HepG2 (cell line): Measurements from ENCODE around the gene RSPH10B. TPM values are rescaled to one million over a fixed set of nuclear protein-coding genes. Genes with fewer than 3 reads are reported as not detected.
A peak's percentile ranks its signal among the peaks of the same experiment; 100 is the strongest.

Source experiments
- CCDC6 ChIP-seq: sonication (generic); formaldehyde crosslinking; IDR thresholded peaks from 2 replicates; pipeline ENCODE4 v1.8.1; 2022; ENCODE audit warnings: mild to moderate bottlenecking, missing genetic modification reagents, moderate library complexity
- HNRNPK ChIP-seq: fragments of 200-400 bp; formaldehyde crosslinking; IDR thresholded peaks from 2 replicates; pipeline ENCODE4 v1.6.1; 2018; ENCODE audit warnings: low read length, low read depth, moderate library complexity, mild to moderate bottlenecking; ENCODE audit not compliant: poor library complexity, severe bottlenecking
- NR1H2 ChIP-seq: sonication (generic); formaldehyde crosslinking; IDR thresholded peaks from 2 replicates; pipeline ENCODE4 v1.8.1; 2022; ENCODE audit warnings: low read depth, missing genetic modification reagents, borderline replicate concordance
- POLR2AphosphoS5 ChIP-seq: IDR thresholded peaks from 2 replicates; pipeline ENCODE4 v1.6.1; 2012; ENCODE audit warnings: low read depth, low read length
- RFX5 ChIP-seq: IDR thresholded peaks from 2 replicates; pipeline ENCODE4 v1.6.1; 2011; ENCODE audit warnings: low read depth, low read length, improper control_type of control experiment
- SATB2 ChIP-seq: sonication (generic); formaldehyde crosslinking; IDR thresholded peaks from 2 replicates; pipeline ENCODE4 v1.5.0; 2020; ENCODE audit warnings: missing genetic modification reagents
- XBP1 ChIP-seq: sonication (generic); formaldehyde crosslinking; IDR thresholded peaks from 2 replicates; pipeline ENCODE4 v1.5.0; 2020; ENCODE audit warnings: missing genetic modification reagents
- ZNF12 ChIP-seq: sonication (generic); formaldehyde crosslinking; IDR thresholded peaks from 2 replicates; pipeline ENCODE4 v1.5.0; 2020; ENCODE audit warnings: missing genetic modification reagents
- ZNF333 ChIP-seq: sonication (generic); formaldehyde crosslinking; IDR thresholded peaks from 2 replicates; pipeline ENCODE4 v1.4.0; 2020; ENCODE audit warnings: mild to moderate bottlenecking, missing genetic modification reagents, borderline replicate concordance
- ZNF367 ChIP-seq: sonication (generic); formaldehyde crosslinking; IDR thresholded peaks from 2 replicates; pipeline ENCODE4 v1.4.0; 2020; ENCODE audit warnings: missing genetic modification reagents, borderline replicate concordance
- ZNF547 ChIP-seq: sonication (generic); formaldehyde crosslinking; IDR thresholded peaks from 2 replicates; pipeline ENCODE4 v1.5.1; 2020; ENCODE audit warnings: mild to moderate bottlenecking, missing genetic modification reagents
- polyA plus RNA-seq, 8 experiments: library from polyadenylated mRNA; depleted of rRNA in 3 of 8; stranded (reverse) in 7 of 8; unstranded in 1 of 8; fragments of >200 nt; fragmentation: Illumina TruSeq in 4 of 8; extraction: Trizol in 4 of 8; gene quantifications; 2 replicates each; pipeline versions ENCODE4 v1.2.1 to v1.2.3, GENCODE V29; 2011 to 2016; ENCODE audit warnings: low read depth in 4 of 8, missing spikeins in 1 of 8, mixed read lengths in 1 of 8; ENCODE audit not compliant: insufficient read depth in 1 of 8
- total RNA-seq, 5 experiments: library from RNA; depleted of rRNA; stranded (reverse); fragments of >200 nt; fragmentation: Illumina TruSeq; extraction: Trizol; gene quantifications; 2 replicates each; pipeline ENCODE4 v1.2.3, GENCODE V29; 2016; ENCODE audit warnings: low read depth in 1 of 5
- TF ChIP-seq, protein P1 (sequence below): sonication (generic); formaldehyde crosslinking; IDR thresholded peaks from 2 replicates; pipeline ENCODE4 v1.8.0; 2022; ENCODE audit warnings: mild to moderate bottlenecking, missing genetic modification reagents
- TF ChIP-seq, protein P2 (sequence below): sonication (generic); formaldehyde crosslinking; IDR thresholded peaks from 2 replicates; pipeline ENCODE4 v1.4.0; 2020; ENCODE audit warnings: missing genetic modification reagents
- TF ChIP-seq, protein P3 (sequence below): sonication (generic); formaldehyde crosslinking; IDR thresholded peaks from 2 replicates; pipeline ENCODE4 v1.8.0; 2023; ENCODE audit warnings: mild to moderate bottlenecking, missing genetic modification reagents
- TF ChIP-seq, protein P4 (sequence below): sonication (generic); formaldehyde crosslinking; IDR thresholded peaks from 2 replicates; pipeline ENCODE4 v1.4.0; 2020; ENCODE audit warnings: missing genetic modification reagents, borderline replicate concordance
- TF ChIP-seq, protein P5 (sequence below): sonication (generic); formaldehyde crosslinking; IDR thresholded peaks from 2 replicates; pipeline ENCODE4 v1.4.0; 2020; ENCODE audit warnings: missing genetic modification reagents

Gene RSPH10B
- total and polyA plus RNA-seq, 2 of the 13 experiments (the other 11 are each of a cell fraction or from before 2014, with no cell fraction given): not detected

DNA sequence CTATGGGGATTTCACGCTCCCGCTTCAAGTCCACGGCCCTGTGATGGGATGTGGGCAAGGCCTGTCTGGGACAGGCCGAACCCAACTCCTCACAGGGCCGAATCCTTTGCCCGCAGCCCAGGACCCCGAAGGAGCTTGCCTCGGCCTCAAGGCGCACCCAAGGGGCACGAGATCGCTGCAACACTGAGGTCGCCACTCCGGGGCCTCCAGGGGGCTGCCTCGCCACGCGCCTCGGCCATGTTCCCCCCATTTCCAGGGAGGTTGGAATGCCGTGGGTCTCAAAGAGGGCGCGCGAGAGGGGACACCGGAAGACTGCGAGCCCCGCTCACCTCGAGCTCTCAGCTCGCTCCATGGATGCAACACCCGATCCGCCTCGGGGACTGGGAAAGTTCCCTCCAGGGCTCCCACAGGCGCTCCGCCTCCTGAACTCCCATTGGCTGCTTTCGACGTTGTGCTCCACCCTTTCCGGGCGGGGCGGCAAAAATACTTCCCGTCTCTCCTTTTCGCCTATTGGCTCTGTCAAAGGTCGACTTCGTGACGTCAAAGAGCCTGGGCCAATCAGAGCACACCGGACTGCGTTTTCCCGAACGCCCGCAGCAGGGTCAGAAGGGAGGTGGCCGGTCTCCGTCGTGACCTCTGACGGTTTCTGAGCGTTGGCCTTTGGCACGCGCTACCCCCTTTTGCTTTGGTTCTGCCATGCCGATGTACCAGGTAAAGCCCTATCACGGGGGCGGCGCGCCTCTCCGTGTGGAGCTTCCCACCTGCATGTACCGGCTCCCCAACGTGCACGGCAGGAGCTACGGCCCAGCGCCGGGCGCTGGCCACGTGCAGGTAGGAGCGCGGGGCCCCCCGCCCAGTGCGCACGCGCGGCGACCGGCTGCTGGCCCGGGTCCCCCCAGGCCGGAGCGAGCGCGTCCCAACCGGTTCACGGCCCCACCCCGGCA lies 38.5 kb upstream of the RSPH10B start, which contains the start of the genes AIMP2 and PMS2 (continued):
- TF ChIP-seq, protein P1, sequence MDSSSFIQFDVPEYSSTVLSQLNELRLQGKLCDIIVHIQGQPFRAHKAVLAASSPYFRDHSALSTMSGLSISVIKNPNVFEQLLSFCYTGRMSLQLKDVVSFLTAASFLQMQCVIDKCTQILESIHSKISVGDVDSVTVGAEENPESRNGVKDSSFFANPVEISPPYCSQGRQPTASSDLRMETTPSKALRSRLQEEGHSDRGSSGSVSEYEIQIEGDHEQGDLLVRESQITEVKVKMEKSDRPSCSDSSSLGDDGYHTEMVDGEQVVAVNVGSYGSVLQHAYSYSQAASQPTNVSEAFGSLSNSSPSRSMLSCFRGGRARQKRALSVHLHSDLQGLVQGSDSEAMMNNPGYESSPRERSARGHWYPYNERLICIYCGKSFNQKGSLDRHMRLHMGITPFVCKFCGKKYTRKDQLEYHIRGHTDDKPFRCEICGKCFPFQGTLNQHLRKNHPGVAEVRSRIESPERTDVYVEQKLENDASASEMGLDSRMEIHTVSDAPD: peak; percentile 80
- TF ChIP-seq CCDC6 (CRISPR knock-in tag) (peak; percentile 100), ZNF367 (peak; percentile 98), RFX5 (peak; percentile 90), XBP1 (peak; percentile 97), POLR2AphosphoS5 (peak; percentile 90), NR1H2 (CRISPR knock-in tag) (peak; percentile 98), HNRNPK (no peak), ZNF12 (CRISPR knock-in tag) (peak; percentile 85), SATB2 (peak; percentile 99), ZNF547 (CRISPR knock-in tag) (peak; percentile 100), ZNF333 (CRISPR knock-in tag) (peak; percentile 84; the same call in 1 of the 2 replicates)
- TF ChIP-seq, protein P2, sequence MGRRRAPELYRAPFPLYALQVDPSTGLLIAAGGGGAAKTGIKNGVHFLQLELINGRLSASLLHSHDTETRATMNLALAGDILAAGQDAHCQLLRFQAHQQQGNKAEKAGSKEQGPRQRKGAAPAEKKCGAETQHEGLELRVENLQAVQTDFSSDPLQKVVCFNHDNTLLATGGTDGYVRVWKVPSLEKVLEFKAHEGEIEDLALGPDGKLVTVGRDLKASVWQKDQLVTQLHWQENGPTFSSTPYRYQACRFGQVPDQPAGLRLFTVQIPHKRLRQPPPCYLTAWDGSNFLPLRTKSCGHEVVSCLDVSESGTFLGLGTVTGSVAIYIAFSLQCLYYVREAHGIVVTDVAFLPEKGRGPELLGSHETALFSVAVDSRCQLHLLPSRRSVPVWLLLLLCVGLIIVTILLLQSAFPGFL (CRISPR knock-in tag): peak; percentile 98
- TF ChIP-seq, protein P3, sequence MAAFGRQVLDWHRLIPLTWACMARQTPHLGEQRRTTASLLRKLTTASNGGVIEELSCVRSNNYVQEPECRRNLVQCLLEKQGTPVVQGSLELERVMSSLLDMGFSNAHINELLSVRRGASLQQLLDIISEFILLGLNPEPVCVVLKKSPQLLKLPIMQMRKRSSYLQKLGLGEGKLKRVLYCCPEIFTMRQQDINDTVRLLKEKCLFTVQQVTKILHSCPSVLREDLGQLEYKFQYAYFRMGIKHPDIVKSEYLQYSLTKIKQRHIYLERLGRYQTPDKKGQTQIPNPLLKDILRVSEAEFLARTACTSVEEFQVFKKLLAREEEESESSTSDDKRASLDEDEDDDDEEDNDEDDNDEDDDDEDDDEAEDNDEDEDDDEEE (CRISPR knock-in tag): peak; percentile 100
- TF ChIP-seq, protein P4, sequence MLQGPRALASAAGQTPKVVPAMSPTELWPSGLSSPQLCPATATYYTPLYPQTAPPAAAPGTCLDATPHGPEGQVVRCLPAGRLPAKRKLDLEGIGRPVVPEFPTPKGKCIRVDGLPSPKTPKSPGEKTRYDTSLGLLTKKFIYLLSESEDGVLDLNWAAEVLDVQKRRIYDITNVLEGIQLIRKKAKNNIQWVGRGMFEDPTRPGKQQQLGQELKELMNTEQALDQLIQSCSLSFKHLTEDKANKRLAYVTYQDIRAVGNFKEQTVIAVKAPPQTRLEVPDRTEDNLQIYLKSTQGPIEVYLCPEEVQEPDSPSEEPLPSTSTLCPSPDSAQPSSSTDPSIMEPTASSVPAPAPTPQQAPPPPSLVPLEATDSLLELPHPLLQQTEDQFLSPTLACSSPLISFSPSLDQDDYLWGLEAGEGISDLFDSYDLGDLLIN (CRISPR knock-in tag): peak; percentile 93; the same call in 1 of the 2 replicates
- TF ChIP-seq, protein P5, sequence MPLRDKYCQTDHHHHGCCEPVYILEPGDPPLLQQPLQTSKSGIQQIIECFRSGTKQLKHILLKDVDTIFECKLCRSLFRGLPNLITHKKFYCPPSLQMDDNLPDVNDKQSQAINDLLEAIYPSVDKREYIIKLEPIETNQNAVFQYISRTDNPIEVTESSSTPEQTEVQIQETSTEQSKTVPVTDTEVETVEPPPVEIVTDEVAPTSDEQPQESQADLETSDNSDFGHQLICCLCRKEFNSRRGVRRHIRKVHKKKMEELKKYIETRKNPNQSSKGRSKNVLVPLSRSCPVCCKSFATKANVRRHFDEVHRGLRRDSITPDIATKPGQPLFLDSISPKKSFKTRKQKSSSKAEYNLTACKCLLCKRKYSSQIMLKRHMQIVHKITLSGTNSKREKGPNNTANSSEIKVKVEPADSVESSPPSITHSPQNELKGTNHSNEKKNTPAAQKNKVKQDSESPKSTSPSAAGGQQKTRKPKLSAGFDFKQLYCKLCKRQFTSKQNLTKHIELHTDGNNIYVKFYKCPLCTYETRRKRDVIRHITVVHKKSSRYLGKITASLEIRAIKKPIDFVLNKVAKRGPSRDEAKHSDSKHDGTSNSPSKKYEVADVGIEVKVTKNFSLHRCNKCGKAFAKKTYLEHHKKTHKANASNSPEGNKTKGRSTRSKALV (CRISPR knock-in tag): peak; percentile 83
